HG03565 (cell line): ENCODE data around the gene LBH.

ENCODE experiments used
- ATAC-seq: cut with Tn5 transposase; IDR thresholded peaks from one replicate; pipeline ENCODE4 v1.9.1; 2021; ENCODE audit warnings: mild to moderate bottlenecking, moderate library complexity; ENCODE audit not compliant: unreplicated experiment

Gene LBH

GRCh38 chr2:30272286-30272685, 41.0 kb downstream of the LBH start:
- no peak for ATAC-seq

- ATAC-seq: no peak
These were observed 41.6 kb downstream of the LBH start for GRCh38 chr2:30272761-30273573.

- ATAC-seq: no peak
These were observed 42.2 kb downstream of the LBH start for GRCh38 chr2:30273574-30273929.

GRCh38 chr2:30275256-30275655, 43.9 kb downstream of the LBH start:
- ATAC-seq: no peak

GRCh38 chr2:30276455-30276911, 45.1 kb downstream of the LBH start:
- no peak for ATAC-seq

GRCh38 chr2:30277582-30277981, 46.2 kb downstream of the LBH start:
- no peak for ATAC-seq

- ATAC-seq: no peak
These were observed 47.1 kb downstream of the LBH start for GRCh38 chr2:30278419-30278818.

GRCh38 chr2:30280596-30281434, 49.5 kb downstream of the LBH start:
- no peak for ATAC-seq

GRCh38 chr2:30282081-30282480, 50.7 kb downstream of the LBH start:
- ATAC-seq: no peak

- no peak for ATAC-seq
These were observed 51.4 kb downstream of the LBH start for GRCh38 chr2:30282721-30283120.

- ATAC-seq: no peak
These were observed 52.7 kb downstream of the LBH start for GRCh38 chr2:30283931-30284565.

- no peak for ATAC-seq
These were observed 54.4 kb downstream of the LBH start for GRCh38 chr2:30285758-30286157.

GRCh38 chr2:30287190-30287840, 56.0 kb downstream of the LBH start:
- no peak for ATAC-seq

GRCh38 chr2:30287857-30288513, 56.7 kb downstream of the LBH start:
- peak; percentile 67 for ATAC-seq

- no peak for ATAC-seq
These were observed 57.2 kb downstream of the LBH start for GRCh38 chr2:30288561-30288960.

GRCh38 chr2:30293303-30293921, 62.1 kb downstream of the LBH start:
- ATAC-seq: no peak

- no peak for ATAC-seq
These were observed 62.8 kb downstream of the LBH start for GRCh38 chr2:30294133-30294532.

GRCh38 chr2:30296496-30296895, 65.2 kb downstream of the LBH start:
- ATAC-seq: no peak

GRCh38 chr2:30298302-30298701, 67.0 kb downstream of the LBH start:
- ATAC-seq: no peak

GRCh38 chr2:30300122-30300455, 68.8 kb downstream of the LBH start:
- no peak for ATAC-seq
